Astrocyte (in vitro differentiated cells and primary cell): Measurements from ENCODE around the gene MESP1.

Source experiments
- EZH2 ChIP-seq: IDR thresholded peaks from 2 replicates; pipeline ENCODE4 v1.6.1; 2012; ENCODE audit warnings: mild to moderate bottlenecking, low read length, inconsistent platforms; ENCODE audit not compliant: insufficient read depth
- TF ChIP-seq, protein P1 (sequence below): IDR thresholded peaks from 2 replicates; pipeline ENCODE4 v1.5.1; 2011; ENCODE audit warnings: low read depth, mild to moderate bottlenecking, inconsistent platforms, low read length, moderate library complexity; ENCODE audit not compliant: insufficient read depth

- TF ChIP-seq, protein P1, sequence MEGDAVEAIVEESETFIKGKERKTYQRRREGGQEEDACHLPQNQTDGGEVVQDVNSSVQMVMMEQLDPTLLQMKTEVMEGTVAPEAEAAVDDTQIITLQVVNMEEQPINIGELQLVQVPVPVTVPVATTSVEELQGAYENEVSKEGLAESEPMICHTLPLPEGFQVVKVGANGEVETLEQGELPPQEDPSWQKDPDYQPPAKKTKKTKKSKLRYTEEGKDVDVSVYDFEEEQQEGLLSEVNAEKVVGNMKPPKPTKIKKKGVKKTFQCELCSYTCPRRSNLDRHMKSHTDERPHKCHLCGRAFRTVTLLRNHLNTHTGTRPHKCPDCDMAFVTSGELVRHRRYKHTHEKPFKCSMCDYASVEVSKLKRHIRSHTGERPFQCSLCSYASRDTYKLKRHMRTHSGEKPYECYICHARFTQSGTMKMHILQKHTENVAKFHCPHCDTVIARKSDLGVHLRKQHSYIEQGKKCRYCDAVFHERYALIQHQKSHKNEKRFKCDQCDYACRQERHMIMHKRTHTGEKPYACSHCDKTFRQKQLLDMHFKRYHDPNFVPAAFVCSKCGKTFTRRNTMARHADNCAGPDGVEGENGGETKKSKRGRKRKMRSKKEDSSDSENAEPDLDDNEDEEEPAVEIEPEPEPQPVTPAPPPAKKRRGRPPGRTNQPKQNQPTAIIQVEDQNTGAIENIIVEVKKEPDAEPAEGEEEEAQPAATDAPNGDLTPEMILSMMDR: no peak
- no peak for TF ChIP-seq EZH2
These were observed 17.0 kb upstream of the MESP1 start for GRCh38 chr15:89768071-89768500.
